TTC549 (cell line): ENCODE measurements around the gene PDE9A.
"Not testable (repeated sequence)": the region's sequence is repeated elsewhere in the genome, so short reads cannot be mapped to it uniquely, and the experiment has no call there.

Experiments
- FAIRE-seq: peaks from 2 replicates; lab custom pipeline; 2012; peaks lifted over from hg19 to GRCh38; lab: Jason Lieb, UNC

Gene PDE9A

GRCh38 chr21:42653231-42654061, at the start of gene PDE9A:
PDE9A (plus strand) TSS chr21:42653621; CDS start chr21:42653815, 194 bp downstream.
- FAIRE-seq = no peak

- FAIRE-seq = no peak
Observed at GRCh38 chr21:42607102-42607501, 46.3 kb upstream of the PDE9A start.

GRCh38 chr21:42607525-42608102, 45.8 kb upstream of the PDE9A start:
- no peak for FAIRE-seq

GRCh38 chr21:42608446-42608845, 45.0 kb upstream of the PDE9A start:
- FAIRE-seq = no peak

- FAIRE-seq = no peak
Observed at GRCh38 chr21:42609811-42610210, 43.6 kb upstream of the PDE9A start.

GRCh38 chr21:42611852-42612251, 41.6 kb upstream of the PDE9A start:
- no peak for FAIRE-seq

GRCh38 chr21:42612390-42612789, 41.0 kb upstream of the PDE9A start:
- no peak for FAIRE-seq

GRCh38 chr21:42613756-42614155, 39.7 kb upstream of the PDE9A start:
- no peak for FAIRE-seq

- no peak for FAIRE-seq
Observed at GRCh38 chr21:42614396-42614795, 39.0 kb upstream of the PDE9A start.

- no peak for FAIRE-seq
Observed at GRCh38 chr21:42614811-42615351, 38.5 kb upstream of the PDE9A start.

- FAIRE-seq = not testable (repeated sequence)
Observed at GRCh38 chr21:42615377-42615776, 38.0 kb upstream of the PDE9A start.

- no peak for FAIRE-seq
Observed at GRCh38 chr21:42615924-42616323, 37.5 kb upstream of the PDE9A start.

- FAIRE-seq = no peak
Observed at GRCh38 chr21:42616446-42616845, 37.0 kb upstream of the PDE9A start.

GRCh38 chr21:42616941-42617340, 36.5 kb upstream of the PDE9A start:
- no peak for FAIRE-seq

- FAIRE-seq = no peak
Observed at GRCh38 chr21:42617486-42617885, 35.9 kb upstream of the PDE9A start.

- no peak for FAIRE-seq
Observed at GRCh38 chr21:42618707-42619102, 34.7 kb upstream of the PDE9A start.

- no peak for FAIRE-seq
Observed at GRCh38 chr21:42619166-42619565, 34.3 kb upstream of the PDE9A start.

- FAIRE-seq = no peak
Observed at GRCh38 chr21:42619841-42620240, 33.6 kb upstream of the PDE9A start.

GRCh38 chr21:42621166-42621818, 32.1 kb upstream of the PDE9A start:
- FAIRE-seq = no peak

- no peak for FAIRE-seq
Observed at GRCh38 chr21:42621819-42622177, 31.6 kb upstream of the PDE9A start.

GRCh38 chr21:42622284-42622683, 31.1 kb upstream of the PDE9A start:
- no peak for FAIRE-seq

- FAIRE-seq = no peak
Observed at GRCh38 chr21:42623694-42624093, 29.7 kb upstream of the PDE9A start.

- FAIRE-seq = no peak
Observed at GRCh38 chr21:42624095-42624790, 29.2 kb upstream of the PDE9A start.
